HG02763 (cell line): ENCODE data around the gene CORO6.
"Not testable (repeated sequence)": the region's sequence is repeated elsewhere in the genome, so short reads cannot be mapped to it uniquely, and the experiment has no call there.

ENCODE experiments used
- ATAC-seq: cut with Tn5 transposase; IDR thresholded peaks from one replicate; pipeline ENCODE4 v1.9.1; 2021; ENCODE audit warnings: mild to moderate bottlenecking, moderate library complexity; ENCODE audit not compliant: unreplicated experiment

Gene CORO6

DNA sequence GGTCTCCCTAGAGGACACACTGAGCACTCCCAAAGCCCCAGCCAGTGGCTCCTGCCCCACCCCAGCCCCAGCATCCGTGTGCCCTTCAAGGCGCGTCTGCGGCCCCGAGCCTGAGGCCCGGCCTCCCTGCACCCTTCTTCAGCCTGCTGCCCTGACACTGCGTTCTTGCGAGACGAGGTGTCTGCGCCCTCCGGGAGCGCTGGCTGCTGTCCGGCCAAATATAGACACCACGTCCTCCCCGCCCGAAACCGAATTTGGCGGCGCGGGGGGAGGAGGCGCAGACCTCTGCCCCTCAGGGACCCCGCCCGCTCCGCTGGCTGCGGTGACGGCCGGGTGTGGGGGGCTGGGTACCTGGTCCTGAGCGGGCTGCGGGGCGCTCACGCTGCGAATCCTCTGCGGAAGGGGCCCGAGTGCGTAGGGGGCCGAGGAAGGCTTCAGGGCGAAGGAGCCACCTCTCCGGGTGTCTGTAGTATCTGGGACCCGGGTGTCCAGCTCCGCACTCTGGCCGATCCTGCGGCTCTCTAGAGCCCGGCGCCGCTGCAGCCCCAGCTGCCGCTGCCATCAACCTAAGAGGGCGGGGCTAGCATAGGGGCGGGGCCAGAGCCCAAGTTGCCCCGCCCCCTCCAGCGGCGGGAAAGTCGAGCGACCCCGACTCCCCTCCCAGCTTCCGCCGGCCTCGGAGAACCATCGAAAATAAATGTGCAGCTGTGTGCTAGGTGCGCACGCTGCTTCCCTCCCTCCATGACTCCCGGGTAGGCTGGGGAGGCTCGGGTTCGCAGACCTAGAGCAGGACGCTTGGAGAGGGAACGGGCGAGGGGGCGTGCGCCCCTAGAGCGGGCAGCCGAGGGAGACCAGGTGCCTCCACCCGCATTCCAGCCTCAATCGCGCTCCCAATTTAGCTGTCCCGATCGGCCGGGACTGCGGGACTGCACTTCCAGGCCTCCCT is at the start of gene CORO6:
TSS of gene CORO6 (minus strand) at position 576 of the 946 bp plus-strand sequence. CDS start 1,491 bp downstream, outside the sequence.
- no peak for ATAC-seq

DNA sequence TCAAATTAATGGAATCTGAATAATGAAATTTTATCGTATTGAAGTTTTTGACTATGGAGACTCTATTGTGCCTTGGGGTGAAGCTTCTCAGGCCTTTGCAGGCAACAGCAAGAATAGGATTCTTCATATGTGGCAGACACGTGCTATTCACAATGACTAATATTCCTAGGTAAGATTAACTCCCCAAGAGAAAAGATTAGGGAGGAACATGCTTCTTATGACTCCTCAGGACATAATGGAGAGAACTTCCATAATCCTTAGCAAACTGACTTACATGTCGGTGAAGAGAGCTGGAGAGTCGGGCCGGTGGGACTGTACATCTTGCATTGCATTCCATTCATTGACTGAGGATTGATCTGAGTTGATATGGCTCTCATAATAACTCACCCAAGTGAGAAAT is 48.9 kb upstream of the CORO6 start:
- no peak for ATAC-seq

DNA sequence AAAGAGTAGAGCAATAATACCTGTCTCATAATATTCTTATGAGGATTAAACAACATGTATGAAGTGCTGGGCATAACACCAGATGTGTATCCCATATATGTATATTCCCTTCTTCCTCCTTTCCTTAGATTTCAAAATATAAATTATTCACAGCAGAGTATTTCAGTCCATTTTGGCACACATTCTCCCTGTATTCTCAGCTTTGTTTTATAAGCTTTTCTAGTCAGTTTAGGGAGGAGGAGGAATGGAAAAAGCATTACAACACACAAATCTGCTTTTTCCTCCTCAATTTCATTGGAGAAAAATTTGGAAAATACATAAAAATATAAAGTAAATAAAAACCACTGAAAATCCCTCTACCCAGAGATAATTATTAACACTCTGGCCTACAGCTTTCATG is 46.6 kb upstream of the CORO6 start:
- ATAC-seq = no peak

DNA sequence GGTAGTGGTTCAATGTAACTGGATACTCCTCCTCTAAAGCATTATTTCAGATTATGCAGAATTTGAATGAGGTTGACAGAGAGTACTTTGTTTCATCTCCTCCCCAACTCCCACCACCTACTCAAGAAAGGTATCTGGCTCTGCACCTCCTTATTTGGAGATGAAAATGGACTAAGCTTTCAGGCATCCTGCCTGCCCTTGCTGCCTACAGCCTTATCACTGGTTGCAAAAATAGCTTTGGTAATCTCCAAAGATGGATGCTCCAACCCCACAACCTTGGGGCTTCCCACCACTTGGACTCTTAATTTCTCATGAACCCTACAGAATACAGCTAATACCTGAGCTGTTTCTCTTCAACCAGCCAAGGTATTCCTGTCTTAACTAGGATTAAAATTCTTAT is 45.3 kb upstream of the CORO6 start:
- ATAC-seq = no peak

DNA sequence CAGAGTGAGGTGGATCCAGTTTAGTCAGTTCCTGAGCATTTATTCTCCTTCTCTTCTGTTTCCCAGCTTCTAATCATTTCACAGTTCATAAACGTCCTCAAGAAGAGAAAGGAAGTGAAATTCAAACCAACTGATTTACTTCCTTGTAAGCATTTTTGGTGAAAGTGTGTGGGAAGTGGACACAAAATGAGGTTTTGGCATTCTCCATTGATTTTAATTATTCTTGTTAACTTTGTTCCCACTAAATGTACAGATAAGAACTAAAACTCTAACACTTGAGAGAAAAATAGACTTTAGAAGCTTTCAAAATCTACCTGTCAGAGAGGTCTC is 42.7 kb upstream of the CORO6 start:
- ATAC-seq = no peak

DNA sequence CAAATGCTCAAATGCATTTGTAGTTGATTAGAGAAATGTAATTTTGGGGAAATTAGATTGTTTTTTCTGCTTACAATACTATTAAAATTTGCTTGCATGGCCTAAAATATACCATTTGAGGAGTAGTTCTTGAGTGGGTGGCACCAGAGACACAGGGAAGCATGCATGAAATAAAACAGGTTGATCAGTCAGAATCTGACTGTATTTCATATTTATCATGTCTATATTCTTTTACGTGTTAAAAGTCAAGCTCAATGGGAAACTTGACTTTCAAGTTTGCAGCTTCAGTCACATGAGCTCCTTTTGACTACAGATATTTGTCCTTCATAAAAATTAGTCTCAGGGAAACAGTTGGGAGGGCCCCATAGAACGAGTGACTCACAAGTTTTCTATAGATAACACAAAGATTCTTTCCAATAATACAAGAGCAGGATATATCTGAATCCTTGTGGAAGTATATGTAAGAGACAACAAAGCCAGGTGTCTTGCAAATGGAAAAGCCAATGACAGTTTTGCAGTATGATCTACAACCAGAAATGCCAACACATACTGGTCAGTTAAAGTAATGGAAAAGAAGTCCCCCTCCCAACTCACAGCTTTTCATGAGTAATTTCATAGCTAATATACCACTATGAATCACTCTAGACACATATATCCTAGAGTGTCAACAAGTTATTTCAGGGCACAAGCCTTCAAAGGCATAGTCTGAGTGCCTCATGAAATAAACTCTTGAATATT is 42.2 kb upstream of the CORO6 start:
- no peak for ATAC-seq

DNA sequence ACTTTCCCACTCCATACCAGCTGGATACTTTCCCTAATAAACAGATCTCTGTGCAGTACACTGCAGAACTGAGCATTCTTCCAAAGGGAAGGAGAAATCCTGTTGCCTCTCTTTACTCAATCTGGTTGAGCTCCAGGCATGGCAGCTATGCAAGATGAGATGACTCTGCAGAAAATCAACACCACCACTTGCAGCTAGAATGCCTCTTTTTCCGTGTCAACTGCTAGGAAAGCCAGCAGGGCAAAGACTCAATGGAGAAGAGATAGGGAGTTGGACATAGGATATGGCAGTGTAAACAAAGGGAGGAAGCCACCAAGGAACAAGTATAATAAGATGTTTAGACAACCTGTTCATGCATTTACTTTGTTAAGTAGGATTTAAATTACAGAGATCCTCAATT is 40.4 kb upstream of the CORO6 start:
- ATAC-seq = no peak

DNA sequence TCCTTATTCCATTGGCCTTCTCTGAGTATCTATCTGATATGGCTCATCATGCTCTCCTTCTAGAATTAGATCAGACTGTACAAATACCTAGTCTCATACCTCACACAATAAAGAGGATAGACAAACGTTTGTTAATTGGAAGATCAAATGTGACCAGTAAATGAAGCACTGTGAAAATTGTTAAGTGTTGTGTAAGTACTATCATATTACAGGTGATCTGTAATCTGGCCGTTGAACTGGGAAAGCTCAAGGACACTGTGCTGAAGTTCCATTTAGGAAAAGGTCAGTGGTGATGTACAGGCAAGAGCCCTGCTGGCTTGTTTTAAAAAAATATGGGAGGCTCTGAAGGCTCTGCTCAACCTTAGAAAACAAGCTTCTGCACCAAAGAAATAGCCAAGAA is 38.5 kb upstream of the CORO6 start:
- no peak for ATAC-seq

DNA sequence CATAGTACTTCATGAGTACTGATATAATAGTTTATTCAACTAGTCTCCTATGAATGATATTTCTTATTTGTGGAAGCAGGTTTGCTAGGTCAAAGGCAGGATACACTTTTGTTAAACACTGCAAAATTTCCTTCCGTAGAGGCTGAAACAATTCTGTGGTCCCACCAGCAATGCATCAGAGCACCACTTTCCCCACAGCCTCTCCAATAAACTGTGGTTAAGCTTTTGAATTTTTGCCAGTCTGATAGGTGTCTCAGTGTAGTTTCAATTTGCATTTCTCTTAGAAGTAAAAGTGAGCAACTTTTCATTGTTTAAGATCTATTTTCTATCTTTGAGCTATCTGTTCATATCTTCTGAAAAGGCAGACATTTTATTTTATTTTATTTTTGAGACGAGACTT is 36.4 kb upstream of the CORO6 start:
- no peak for ATAC-seq

DNA sequence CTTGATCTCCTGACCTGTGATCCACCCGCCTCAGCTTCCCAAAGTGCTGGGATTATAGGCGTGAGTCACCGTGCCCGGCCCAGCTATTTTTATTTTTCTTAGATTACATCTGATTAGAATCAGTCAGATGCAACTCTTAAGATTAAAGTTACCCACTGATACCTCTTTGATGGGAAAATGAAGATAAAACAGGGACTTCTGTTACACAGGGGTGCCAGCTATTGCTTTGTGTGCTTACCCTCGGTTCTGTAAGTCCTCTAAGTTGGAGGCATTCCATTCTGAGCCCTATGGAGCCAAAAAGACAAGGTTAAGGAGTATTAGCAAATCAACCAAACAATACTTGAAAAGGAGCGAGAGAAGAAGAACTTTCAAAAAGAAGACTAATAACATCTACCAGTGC is 32.6 kb upstream of the CORO6 start:
- no peak for ATAC-seq

DNA sequence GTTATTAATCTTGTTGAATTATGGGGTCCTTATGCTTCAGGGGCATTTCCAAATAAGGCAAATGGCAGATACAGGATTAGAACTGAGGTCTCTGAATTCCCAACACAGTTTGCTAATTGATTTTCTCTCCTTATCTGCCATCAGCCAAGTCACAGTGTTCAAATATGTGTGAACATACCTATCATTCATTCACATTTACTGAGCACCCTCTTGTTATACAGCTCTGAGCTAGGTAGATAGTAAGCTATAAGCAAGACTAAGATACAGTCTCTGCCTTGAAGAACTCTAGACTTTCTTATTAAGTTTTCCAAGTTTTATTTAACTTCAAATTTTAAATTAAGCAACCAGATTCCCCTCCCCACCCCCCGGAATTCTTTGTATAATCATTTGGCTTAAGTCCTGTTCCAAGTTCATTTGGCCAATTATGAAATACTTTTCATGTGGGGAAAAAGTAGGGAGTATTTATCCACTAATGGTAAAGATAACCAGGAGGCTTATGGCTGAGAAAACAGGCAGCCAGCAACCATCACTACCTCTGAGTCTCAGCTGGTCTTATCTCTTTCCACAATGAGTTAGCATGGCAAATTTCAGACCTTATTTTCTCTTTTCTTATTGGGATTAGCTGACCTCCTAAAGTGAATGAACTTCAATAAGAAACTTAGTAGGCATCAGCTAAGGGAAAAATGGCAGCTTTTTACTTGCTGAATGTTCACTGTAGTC is 31.4 kb upstream of the CORO6 start:
- ATAC-seq = no peak

DNA sequence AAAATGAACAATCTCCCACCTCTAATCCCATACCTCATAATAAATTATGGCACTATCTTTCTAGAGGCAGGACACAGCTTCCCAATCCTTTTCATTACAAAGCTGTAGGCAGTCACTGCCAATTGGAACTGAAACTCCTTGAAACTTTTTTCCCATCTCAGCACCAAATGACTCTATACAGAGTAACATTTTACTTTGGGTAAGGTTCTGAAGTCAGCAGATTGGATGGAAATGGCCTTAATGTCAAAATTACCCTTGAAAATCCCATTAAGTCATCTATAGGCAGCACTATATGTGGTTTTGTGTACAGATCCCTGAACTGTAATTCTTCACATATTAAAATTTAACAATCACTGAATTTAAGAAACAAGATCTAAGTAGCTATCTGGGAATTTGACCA is 30.3 kb upstream of the CORO6 start:
- ATAC-seq = no peak

DNA sequence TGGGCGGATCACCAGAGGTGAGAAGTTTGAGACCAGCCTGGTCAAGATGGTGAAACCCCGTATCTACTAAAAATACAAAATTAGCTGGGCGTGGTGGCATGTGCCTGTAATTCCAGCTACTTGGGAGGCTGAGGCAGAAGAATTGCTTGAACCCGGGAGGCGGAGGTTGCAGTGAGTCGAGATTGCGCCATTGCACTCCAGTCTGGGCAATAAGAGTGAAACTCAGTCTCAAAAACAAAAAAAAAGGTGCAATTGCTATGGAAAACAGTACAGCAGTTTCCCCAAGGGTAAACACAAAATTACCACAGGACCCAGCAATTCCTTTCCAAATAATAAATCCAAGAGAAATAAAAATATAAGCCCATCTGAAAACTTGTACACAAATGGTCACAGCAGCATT is 29.2 kb upstream of the CORO6 start:
- ATAC-seq = not testable (repeated sequence)

DNA sequence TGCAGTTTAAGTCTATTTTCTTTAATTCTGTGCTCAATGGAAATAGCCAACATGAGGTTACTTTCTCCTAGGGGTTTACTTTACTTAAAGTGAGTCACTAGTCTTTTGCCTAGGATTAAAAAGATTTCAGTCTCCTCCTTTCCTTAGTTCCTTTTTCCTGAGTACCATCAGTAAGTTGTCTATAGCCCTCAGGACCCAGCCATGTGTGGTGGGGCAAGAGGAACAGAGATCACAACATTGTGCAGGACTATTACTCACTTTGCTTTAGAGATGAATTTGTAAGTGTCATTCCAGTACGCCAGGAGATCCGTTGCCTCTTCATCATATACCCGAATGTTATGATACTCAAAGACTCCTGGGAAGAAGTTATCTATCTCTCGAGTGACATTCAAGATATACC is 27.7 kb upstream of the CORO6 start:
- no peak for ATAC-seq

DNA sequence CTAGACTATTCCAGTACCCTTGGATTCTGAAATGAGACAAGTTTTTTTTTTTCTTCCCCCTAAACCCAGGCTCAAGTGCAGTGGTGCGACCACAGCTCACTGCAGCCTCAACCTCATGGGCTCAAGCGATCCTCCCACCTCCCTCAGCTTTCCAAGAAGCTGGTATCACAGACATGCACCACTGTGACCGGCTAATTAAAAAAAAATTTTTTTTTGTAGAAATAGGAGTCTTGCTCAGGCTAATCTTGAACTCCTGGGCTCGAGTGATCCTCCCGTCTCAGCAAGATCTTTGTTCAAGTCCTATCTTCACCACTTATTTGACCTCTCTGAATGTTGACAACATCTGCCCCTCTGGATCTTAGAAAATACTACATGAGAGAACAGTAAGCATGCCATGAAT is 26.6 kb upstream of the CORO6 start:
- ATAC-seq = no peak

DNA sequence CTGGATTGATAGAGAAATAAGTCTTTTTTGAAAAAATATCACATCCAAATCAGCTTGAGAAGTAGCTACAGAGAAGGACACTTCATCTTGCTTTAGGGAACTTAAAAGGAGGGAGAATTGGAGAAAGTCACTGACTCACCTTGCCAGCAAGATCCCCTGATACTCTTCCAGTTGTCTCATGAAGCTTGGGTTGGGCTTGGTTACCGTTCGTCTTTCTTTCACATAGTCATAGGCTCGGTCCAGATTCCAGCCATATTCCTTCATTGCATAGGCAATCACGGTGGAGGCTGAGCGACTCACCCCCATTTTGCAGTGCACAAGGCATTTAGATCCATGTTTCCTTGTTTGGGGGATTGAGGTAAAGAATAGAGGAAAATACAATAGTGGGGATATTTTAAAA is 25.3 kb upstream of the CORO6 start:
- no peak for ATAC-seq

DNA sequence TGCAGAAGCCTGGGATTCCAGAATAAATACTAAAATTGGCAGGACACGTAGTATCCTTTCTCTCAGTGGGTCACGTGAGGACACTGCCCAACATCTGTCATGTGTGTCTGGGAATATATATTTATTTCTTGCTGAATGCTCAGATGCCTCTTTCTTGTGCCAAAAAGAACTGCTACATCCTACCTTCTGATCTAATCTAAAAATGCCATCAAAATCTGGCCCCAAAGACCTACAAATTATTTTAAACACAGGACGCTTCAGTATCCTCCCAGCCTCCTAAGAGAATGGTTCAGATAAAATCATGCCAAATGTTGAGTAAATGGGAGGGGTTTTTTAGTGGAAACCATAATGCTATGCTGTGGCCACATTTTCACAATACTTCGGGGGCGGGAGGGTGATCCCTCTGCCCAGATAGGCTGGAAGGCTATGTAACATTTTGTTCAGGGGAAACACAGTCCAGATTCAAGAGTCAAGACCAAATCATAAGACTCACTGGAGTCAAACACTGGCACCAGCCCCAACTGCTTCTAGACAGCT is 22.9 kb upstream of the CORO6 start:
- no peak for ATAC-seq

DNA sequence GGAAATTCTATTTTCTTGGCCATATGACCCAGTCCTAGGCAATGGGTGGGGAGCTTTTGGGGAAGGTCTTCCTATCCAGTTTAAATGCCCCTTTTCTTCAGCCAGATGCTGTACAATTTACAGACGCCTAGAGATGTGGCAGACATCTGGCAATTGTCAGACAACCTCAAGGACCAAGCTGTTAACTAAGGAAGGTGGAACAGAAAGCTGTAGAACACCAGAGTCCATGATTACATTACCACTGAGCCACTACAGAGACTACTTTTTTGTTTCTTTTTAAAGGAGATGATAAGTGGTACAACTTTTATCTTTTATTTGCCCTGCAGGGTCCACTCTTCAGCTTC is 21.1 kb upstream of the CORO6 start:
- no peak for ATAC-seq

DNA sequence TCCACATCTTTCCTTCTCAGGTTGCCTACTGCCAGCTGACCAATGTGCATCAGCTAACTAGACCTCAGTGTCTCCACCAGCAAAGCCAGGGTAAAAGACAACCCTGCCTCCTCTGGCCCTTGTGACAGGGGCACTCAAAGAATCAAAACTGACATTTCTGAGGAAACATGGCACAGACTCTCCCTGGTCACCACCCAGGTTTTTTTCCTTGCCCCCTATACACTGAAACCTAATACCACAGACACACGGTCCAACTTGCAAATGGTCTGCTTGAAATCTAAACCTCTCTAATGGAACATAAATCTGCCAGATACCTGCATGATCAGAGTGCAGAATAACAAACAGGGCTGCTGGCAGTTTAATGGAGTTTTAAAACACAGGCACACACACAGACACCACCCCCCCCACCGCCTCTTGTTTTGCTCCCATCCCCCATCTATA is 19.5 kb upstream of the CORO6 start:
- no peak for ATAC-seq

DNA sequence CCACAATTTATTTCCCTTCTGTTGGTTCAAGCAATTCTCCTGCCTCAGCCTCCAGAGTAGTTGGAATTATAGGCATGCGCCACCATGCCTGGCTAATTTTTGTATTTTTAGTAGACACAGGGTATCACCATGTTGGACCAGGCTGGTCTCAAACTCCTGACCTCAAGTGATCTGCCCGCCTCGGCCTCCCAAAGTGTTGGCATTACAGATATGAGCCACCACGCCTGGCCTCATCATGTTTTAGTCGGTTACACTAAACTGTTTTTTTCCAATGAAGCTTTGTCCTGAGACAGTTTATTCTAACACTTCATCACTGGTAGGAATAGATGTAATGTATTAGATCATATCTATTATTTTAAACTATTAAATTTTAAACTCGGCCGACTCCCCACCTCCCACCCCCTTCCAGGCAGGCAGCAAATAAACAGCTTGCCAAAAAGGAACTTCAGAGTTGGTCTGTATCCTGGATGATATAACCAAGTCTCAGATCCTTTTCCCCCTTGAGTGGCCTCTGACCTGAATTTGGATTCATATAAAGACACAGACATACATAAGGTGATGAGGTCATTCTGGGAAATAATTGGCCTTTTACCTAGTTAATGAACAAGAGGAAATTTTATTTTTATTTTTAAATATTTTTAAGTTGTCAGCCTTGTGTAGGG is 18.4 kb upstream of the CORO6 start:
- no peak for ATAC-seq

DNA sequence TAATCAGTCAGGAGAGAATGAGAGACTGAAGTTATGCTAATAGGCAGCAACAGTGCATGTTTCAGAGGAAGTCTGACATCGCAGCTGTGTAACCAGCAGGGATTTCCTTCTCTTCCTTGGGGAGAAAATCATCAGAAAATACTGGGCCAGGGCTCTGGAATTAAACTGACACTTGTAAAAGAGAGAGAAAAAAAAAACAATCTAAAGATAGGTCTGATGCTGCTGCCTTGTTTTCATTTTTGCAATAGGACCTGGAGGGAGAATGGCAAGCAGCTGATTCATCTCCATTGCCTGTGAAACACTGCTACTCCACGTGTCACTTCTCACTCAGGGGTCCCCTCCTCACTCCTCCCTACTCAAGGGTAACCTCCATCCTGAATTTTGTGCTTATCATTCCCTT is 17.7 kb upstream of the CORO6 start:
- ATAC-seq = no peak
